SKM-1 (cell line): ENCODE results near the gene CPHXL.

Experiments used
- DNase-seq: peaks from one replicate; lab custom pipeline; 2025; ENCODE audit not compliant: unreplicated experiment; lab: John Stamatoyannopoulos, UW

The CPHXL gene

DNA sequence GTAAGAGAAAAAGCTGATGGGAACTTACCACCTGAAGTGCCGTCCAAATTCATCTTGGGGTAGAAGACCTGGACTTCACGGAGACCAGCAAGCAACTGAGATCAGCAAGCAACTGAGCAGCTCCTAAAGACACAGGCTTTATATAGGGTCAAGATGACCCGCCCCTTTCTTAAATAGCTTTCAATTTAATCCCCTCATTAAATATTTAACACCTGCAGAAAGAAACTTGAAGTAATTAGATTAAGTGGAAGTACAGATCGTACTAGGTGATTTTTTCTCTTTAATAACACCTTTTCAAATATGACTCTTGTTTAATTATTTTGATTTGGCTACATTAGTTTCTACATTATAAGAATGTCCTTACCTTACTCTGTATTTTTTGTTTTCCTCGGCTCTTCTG is at the start of gene CPHXL:
Gene CPHXL (minus strand): TSS at position 101 of the 400 bp plus-strand sequence. CDS start 48 bp downstream, at position 53.
- DNase-seq = no peak

DNA sequence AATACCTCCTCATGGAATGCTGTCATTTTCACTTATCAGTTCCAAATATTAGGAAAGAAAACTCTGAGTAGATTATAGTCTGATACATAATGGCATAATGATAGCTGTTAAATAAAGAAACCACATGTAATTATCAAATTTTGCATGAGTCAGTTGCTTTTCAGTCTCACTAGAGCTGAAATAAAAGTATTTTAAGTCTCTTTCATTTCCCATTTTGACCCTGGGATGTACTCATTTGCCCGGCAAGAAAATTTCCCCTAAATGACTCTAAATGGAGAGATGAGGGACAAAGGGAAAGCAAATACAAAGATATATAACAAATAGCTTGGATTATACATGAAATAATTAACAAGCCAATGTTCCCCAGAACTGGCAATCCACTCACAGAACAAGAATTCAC is 47.9 kb upstream of the CPHXL start:
- no peak for DNase-seq

DNA sequence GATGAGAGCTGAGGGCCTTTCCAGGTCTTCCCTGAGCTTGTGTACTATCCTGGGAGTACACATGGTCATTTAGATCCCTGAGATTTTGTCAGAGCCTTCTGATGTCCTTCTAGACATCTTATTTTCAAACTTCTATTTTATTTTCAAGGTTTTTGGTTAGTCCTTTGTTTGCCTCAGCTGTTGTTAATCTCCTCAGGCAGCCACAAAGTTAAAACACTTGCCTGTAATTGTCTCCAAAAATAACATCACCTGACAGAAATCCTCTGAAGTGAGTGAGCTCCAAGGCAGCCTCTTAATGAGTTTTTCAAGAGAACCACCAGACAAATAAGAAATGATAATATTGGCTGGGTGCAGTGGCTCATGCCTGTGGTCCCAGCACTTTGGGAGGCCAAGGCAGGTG is 43.8 kb upstream of the CPHXL start:
- DNase-seq = no peak

DNA sequence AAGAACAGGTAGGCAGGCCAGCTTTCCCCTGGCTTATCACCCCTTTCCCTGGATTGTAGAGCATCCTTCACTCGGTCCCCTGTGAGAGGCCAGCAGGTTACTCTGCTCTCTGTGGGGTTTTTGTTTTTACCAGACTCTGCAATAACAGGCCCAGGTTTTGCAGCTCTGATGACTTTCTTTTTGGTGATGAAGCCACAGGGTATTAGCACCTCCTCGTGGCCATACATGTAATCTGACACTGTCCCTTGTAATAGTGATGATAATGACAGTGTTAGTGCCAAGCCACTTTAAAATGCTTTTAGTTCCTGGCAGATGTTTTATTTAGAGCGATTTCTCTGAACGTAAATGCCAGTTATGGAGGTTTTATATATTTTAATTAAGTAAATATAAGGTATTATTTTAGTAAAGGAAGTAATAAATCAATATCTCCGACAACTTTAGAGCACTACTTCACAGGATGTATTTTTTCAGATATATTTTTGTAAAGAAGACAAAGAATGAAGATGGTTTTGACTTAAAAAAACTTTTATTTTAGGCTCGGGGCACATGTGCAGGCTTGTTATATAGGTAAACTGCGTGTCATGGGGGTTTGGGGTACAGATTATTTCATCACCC is 38.0 kb upstream of the CPHXL start:
- peak; percentile 51 for DNase-seq

DNA sequence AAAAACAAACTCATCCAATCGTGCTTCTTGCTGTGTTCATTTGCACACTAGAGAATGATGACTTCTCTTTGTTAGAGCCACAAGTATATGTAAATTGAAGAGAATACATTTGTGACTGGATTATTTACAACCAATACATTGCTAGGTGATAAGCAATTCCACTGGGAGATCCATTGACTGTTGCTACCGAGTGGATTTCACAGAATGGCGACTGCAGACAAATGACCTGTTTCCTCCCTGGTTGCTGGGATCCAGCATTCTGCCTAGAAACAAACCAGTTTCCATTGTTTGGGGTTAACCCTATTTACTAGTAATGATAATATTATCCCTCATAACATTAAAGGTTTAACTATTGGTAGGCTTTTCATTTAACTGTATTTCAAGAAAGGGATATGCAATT is 36.9 kb upstream of the CPHXL start:
- no peak for DNase-seq

DNA sequence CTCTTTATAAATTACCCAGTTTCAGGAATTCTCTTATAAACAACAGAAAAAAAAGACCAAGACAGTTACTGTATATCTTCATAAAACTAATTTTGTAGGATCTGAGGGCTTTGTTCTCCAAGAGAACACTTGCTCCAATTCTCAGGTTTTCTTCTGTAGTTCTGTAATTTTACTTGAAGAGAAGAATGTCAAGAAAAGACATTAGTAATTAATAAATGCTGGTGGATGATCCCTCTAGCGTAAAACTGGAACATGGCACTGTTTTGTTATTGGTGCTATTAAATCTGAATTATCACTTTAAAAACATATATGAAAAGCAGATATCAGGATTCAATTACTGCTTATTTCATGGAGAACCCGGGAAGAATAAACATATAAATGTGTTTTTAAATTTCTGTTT is 36.5 kb upstream of the CPHXL start:
- DNase-seq = no peak

DNA sequence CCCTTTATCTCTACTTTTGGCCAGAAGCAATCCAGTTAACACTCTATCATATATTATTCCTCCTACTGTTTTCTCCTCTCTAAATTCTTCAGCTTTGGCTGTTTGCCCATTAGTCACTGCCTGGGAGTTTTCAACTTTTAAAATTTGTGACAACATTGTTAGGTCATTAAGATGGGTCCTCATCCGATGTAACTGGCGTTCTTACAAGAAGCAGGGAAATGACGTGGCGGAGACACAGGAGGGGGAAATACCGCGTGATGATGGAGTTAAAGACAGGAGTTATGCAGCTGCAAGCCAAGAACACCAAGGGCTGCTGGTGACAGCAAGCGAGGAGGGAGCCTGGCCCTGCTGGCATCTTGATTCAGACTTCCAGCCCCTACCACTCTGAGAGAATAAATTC is 34.8 kb upstream of the CPHXL start:
- DNase-seq = no peak

DNA sequence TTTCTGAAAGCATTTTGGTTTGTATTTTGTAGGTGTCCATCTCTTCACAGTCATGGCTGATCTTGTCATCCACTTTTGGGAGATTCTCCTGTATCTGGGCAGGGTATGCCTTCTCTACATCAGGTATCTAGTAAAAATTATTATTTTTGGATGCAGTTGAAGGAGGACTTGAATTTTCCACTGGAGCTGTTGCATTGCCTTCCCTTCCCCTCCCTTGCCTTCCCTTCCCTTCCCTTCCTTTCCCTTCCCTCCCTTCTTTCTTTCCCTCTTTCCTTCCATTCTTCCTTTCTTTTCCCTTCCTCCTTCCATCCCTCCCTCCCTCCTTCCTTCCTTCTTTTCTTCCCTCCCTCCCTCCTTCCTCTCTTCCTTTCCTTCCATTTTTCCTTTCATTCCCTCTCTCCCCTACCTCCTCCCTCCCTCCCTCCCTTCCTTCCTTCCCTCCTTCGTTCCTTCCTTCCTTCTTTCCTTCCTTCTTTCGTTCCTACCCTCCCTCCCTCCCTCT is 33.8 kb upstream of the CPHXL start:
- DNase-seq = no peak

DNA sequence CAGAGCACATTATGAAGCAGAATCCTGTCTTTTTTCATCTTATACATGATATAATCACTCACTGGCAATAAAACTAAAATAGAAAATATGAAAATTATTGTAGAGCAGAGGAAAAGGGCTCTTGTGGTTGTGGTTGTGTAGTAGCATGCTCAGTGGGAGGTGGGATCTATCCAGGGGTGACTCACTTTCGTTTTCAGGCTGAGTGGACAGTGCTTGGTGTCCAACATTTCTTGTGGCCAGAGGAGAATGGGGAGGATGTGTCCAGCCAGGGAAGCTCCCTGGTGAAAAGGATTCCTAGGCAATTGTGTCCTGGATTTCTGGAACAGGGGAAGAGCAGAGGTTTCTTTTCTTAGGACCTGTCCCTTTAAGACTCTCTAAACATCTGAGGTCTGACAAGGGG is 31.9 kb upstream of the CPHXL start:
- DNase-seq = no peak

DNA sequence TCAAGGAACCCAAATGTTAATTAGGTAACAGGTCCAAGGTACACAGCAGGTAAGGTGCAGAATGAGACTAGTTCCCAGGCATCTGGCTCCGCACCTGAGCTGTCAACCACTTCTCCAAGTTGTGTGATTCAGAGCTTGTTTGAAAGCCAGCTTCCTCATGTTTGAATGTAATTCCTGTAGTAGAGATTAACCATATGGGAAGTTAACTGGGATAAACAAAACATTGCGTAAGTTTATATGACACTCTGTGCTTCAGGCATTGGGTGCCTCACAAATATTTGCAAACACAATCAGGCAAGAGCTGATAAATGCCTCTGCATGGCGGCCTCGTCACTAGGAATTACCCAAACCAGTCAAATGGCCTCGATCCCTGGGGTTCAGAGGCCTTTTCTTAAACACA is 27.9 kb upstream of the CPHXL start:
- DNase-seq = no peak

DNA sequence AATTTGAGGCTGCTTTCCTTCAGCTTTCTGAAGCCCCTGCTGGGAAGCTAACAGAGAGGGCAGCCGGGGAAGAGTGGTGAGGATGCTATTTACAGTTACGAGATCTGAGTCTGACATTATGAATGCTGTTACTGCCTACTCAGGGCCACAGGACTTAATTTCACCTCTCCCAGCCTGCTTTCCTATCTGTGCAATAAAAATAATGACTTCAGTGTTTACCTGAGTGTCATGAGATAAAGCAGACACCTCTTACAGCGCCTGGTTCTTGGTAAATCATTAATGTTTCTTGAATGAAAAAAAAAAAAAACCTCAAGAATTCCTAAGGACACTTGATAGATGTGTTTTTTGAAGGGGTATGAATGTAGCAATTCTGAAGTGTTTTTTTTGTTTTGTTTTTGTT is 24.2 kb upstream of the CPHXL start:
- no peak for DNase-seq

DNA sequence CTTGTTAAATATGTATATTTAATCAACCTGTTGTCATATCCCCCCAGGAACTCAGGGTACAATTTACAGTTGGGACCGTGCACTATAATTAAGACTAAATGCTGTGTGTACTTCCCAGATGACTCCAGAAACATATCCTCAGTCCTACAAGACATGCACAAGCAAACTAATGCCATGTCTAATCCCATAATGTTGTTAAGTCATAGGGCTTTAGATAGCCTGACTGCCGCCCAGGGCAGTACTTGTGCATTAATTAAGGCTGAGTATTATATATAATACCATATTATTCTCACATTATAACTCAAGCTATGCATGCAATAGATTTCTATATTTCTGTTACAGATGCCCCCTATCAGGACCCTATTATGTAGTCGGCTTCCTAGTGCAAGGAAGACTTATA is 20.1 kb upstream of the CPHXL start:
- DNase-seq = no peak

DNA sequence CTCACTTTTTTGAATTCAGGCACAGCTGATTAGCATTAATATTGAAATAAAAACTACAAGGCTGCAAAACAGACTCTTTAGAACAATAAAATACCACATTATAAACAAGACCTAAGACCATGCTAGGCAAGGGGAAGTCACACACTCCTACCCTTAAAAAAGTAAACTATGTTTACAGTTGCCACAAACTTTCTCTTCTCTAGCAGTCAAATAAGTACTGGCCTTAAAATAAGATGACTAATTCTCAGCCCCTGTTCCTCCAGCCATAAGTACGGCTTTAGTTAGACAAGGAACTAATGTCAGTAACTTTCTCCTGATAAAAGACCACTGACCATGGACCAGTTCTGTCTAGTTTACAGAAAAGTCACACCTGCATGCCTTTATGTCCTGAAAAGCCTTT is 19.5 kb upstream of the CPHXL start:
- no peak for DNase-seq

DNA sequence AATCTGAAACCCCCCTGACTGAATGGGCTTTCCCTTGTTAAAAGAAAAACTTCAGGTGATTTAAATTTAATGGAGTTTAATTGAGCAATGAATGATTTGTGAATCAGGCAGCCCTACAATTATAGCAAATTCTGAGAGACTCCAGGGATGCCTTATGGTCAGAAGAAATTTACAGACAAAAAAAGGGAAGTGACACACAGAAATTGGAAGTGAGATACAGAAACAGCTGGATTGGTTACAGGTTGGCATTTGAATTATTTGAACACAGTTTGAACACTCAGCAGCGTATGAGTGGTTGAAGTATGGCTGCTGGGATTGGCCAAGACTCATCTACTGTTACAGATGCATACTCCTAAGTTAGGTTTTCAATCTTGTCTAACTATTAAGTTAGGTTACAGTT is 19.0 kb upstream of the CPHXL start:
- no peak for DNase-seq

DNA sequence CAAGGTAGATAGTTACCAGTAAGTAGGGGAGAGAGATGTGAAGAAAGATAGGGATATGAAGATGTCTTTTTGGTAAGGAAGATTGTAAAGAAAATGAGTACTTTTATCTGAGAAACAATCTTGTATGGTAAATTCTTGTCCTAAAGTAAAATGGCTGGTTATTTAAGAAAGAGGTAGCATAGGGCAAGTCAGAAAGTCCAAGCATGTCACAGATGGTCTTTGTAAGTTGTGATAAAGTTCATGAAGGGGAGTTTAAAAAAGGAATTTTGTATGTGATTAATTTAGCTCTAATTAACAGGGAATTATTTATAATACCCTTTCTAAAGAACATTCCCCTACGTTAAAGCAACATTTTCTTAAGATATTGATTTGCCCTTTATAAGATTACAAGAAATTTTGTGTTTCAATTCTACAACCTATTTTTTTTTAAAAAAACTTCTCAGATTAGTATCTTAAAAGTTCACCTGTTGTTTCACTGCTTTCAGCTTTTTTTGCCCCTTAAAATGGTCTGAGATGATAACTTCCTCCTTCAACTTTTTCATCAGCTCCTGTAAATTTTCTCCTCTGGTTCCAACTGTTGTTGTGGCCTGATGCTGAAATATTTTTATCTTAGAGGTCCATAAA is 16.2 kb upstream of the CPHXL start:
- no peak for DNase-seq

DNA sequence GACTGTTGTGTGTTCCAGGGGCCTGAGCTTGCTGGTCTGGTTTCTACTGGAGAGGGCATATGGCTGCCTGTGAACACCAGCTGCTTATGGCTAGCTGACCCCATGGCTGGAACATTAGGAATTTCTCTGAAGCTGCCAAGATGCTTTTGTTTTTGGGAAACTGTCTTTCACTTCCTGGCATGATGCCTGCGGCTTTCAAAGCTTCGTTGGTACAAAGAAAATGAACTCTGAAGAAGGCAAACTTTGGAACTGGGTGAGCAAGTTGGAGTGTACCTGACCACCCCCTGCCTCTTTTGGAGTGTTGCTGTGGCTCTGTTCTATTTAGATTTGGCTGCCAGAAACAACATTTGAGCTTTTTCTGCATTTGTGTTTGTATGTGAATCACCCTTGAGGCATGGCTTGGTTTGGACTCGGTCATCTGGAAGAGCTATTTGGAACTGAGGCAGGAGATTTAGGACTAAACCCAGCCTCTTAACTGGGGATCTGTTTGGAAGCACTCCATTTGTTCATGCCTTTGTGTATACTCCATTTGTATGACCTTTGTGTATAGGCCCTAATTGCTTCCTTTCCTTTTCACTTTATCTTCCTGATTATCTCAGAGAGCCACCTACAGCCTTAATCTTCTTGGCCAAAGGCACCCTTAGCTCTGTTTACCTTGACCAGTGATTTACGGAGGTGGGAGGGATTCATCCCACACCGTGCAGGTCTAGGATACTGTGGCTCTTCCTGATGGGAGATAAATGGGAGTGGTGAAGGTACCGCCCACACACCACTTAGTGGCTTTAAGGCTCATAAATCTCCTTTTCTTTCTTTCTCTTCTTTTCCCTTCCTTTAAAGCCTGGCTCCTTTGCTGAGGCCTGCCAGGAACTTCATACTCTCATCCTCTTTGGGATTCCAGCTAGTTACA is 7.3 kb upstream of the CPHXL start:
- DNase-seq = no peak

DNA sequence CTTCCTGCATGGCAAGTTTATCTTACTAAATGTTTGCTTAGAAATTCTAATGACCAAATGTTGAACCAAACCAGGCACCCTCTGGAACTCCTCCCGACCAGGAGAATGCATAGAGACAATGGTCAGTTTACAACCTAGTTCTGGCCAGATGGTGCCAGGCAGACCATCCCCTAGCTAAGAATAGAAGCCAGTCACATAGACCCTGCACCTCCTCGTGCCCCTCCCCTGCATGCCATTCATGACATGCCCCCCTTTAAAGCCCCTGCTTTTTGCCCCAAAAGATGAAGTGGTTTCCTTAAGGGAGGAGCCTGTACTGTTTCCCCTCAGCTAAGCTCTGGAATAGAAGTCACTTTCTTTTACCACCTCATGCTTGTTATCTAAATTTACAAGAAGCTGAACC is 6.6 kb upstream of the CPHXL start:
- no peak for DNase-seq

DNA sequence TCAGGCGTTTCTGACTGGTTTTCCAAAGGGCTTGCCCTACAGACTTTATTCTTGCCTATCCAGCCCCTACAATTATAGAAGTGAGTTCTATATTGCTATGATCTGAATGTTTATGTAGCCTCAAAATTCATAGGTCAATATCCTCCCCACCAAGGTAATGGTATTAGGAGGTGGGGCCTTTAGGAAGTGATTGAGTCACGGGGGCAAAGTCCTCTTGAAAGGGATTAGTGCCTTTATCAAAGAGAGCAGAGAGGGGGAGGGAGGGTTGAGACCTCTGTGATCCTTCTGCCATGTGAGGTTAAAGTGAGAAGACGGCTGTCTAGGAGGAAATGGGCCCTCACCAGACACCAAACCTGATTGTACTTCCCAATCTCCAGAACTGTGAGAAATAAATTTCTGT is 931 bp upstream of the CPHXL start:
- no peak for DNase-seq

DNA sequence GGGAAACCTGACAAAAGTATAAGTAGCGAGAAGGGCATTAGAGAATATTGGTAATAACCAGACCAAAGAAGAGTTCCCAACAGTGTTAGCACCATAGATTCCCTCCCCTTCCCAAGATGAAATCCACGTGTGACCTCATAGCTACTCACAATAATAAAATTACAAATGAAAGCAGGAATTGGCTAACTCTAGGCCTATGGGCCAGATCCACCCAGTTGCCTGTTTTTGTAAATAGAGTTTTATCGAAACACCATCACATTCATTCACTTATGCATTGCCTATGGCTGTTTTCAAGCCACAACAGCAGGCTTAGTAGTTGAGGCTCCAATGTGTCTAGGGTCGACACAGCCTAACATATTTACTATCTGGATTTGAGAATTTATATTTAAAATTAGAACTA is 7.8 kb downstream of the CPHXL start:
- no peak for DNase-seq

DNA sequence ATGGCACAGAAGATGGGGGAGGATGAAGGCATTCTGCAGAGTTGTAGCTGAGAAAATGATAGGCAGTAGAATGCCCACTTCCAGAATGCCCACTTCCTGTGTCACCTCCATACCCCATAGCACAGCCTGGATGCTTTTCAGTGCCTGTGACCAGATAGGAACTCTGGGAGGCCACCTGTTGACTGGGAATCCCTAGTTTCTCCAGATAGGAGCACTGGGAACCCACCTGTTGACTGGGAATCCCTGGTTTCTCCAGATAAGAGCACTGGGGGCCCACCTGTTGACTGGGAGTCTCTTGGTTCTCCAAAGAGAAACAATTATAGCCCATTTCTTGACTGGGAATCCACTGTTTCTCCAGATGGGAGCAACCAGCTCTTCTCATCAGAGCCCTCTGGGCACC is 11.6 kb downstream of the CPHXL start:
- DNase-seq = no peak

DNA sequence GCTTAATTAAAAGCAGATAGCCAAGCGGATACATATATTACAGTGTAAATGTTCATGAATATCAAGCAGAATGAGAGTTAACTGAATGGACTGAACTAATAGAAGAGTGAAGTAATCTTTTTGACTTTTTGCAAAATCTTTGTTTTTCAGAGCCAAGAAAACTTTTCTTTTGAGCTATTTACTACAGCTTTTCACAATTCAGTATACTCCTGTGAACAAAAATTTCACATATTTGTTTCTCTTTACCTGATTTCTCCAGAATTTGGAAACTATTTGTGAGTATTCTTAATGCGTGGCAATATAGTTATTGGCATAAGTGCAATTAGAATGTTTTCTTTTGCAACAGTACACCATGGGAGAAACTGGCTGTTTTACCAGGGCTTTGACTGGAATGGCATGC is 15.9 kb downstream of the CPHXL start:
- DNase-seq = no peak

DNA sequence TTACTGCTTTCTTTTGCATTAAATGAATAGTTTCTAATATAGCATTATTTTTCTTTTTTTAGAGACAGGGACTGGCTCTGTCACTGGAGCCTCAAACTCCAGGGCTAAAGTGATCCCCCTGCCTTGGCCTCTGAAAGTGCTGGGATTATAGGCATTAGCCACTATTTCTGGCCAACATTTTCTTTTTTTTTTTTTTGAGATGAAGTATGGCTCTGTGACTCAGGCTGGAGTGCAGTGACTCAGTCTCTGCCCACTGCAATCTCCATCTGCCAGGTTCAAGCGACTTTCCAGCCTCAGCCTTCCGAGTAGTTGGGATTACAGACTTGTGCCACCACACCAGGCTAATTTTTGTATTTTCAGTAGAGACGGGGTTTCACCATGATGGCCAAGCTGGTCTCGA is 23.0 kb downstream of the CPHXL start:
- DNase-seq = no peak
